HG03066 (cell line): ENCODE data around the gene DCTN3.

Experiments
- ATAC-seq: cut with Tn5 transposase; IDR thresholded peaks from one replicate; pipeline ENCODE4 v1.9.1; 2021; ENCODE audit warnings: low read depth; ENCODE audit not compliant: unreplicated experiment

Gene DCTN3

GRCh38 chr9:34624475-34625185 is 4.3 kb upstream of the DCTN3 start:
- ATAC-seq = no peak

- no peak for ATAC-seq
Observed at GRCh38 chr9:34623374-34624235, 3.3 kb upstream of the DCTN3 start.

GRCh38 chr9:34615132-34615531 is 5.2 kb downstream of the DCTN3 start:
- ATAC-seq = no peak

- peak; percentile 51 for ATAC-seq
Observed at GRCh38 chr9:34612788-34613390, 7.4 kb downstream of the DCTN3 start.

GRCh38 chr9:34611811-34612787 is 8.2 kb downstream of the DCTN3 start, which contains the start of gene RPP25L:
RPP25L (minus strand) TSS chr9:34612097; CDS start chr9:34611296, 801 bp downstream.
- ATAC-seq = peak; percentile 79

- ATAC-seq = peak; percentile 4
Observed at GRCh38 chr9:34611251-34611810, 9.0 kb downstream of the DCTN3 start.

- no peak for ATAC-seq
Observed at GRCh38 chr9:34610434-34611206, 9.7 kb downstream of the DCTN3 start.

GRCh38 chr9:34607331-34607730 is 13.0 kb downstream of the DCTN3 start:
- no peak for ATAC-seq

GRCh38 chr9:34606905-34607304 is 13.4 kb downstream of the DCTN3 start:
- ATAC-seq = no peak

GRCh38 chr9:34606190-34606589 is 14.1 kb downstream of the DCTN3 start:
- ATAC-seq = no peak

GRCh38 chr9:34603610-34604231 is 16.6 kb downstream of the DCTN3 start:
- ATAC-seq = peak; percentile 75

- no peak for ATAC-seq
Observed at GRCh38 chr9:34601937-34602573, 18.2 kb downstream of the DCTN3 start.

GRCh38 chr9:34600908-34601307 is 19.4 kb downstream of the DCTN3 start:
- no peak for ATAC-seq

- no peak for ATAC-seq
Observed at GRCh38 chr9:34599546-34599945, 20.7 kb downstream of the DCTN3 start.

- ATAC-seq = no peak
Observed at GRCh38 chr9:34594177-34594576, 26.1 kb downstream of the DCTN3 start.

- no peak for ATAC-seq
Observed at GRCh38 chr9:34592895-34593601, 27.2 kb downstream of the DCTN3 start.
